Glutamatergic neuron (in vitro differentiated cells): ENCODE results near the gene EIF3A. TPM values are rescaled to one million over a fixed set of nuclear protein-coding genes. Genes with fewer than 3 reads are reported as not detected.
"Not testable (repeated sequence)": the region's sequence is repeated elsewhere in the genome, so short reads cannot be mapped to it uniquely, and the experiment has no call there.

Experiments
- DNase-seq: peaks from one replicate; pipeline ENCODE4 v3.0.0; 2022
- H3K27ac Mint-ChIP-seq: one replicate; pipeline ENCODE4 v1.8.0; 2020; ENCODE audit warnings: mild to moderate bottlenecking, mixed read lengths, inconsistent platforms; ENCODE audit not compliant: unreplicated experiment
- H3K27me3 Mint-ChIP-seq: one replicate; pipeline ENCODE4 v1.8.0; 2020; ENCODE audit warnings: mild to moderate bottlenecking, moderate library complexity, mixed read lengths, inconsistent platforms; ENCODE audit not compliant: unreplicated experiment
- H3K36me3 Mint-ChIP-seq: one replicate; pipeline ENCODE4 v1.8.0; 2020; ENCODE audit warnings: mild to moderate bottlenecking, mixed read lengths, inconsistent platforms; ENCODE audit not compliant: unreplicated experiment
- H3K4me1 Mint-ChIP-seq: one replicate; pipeline ENCODE4 v1.8.0; 2020; ENCODE audit warnings: mild to moderate bottlenecking, low read depth, mixed read lengths, inconsistent platforms; ENCODE audit not compliant: unreplicated experiment
- H3K4me3 Mint-ChIP-seq: one replicate; pipeline ENCODE4 v1.8.0; 2020; ENCODE audit warnings: mild to moderate bottlenecking, mixed read lengths, inconsistent platforms; ENCODE audit not compliant: unreplicated experiment
- H3K9me3 Mint-ChIP-seq: one replicate; pipeline ENCODE4 v1.8.0; 2020; ENCODE audit warnings: mild to moderate bottlenecking, moderate library complexity, mixed read lengths, inconsistent platforms; ENCODE audit not compliant: unreplicated experiment
- total RNA-seq: library from RNA; stranded (reverse); fragmentation: NEBNext Ultra II Directional; extraction: Animal tissue kit (Norgen Biotek cat#: 25700); gene quantifications from one replicate; pipeline ENCODE4 v1.2.1, GENCODE V29; 2021; ENCODE audit not compliant: unreplicated experiment
- TF ChIP-seq, protein P1 (sequence below): fragments of 200-600 bp; sonication (generic); IDR thresholded peaks from one replicate; pipeline ENCODE4 v1.5.0; 2021; ENCODE audit not compliant: partially characterized antibody, unreplicated experiment

EIF3A gene
- total RNA-seq, 1 donor from 2014 or later: 110 TPM

DNA sequence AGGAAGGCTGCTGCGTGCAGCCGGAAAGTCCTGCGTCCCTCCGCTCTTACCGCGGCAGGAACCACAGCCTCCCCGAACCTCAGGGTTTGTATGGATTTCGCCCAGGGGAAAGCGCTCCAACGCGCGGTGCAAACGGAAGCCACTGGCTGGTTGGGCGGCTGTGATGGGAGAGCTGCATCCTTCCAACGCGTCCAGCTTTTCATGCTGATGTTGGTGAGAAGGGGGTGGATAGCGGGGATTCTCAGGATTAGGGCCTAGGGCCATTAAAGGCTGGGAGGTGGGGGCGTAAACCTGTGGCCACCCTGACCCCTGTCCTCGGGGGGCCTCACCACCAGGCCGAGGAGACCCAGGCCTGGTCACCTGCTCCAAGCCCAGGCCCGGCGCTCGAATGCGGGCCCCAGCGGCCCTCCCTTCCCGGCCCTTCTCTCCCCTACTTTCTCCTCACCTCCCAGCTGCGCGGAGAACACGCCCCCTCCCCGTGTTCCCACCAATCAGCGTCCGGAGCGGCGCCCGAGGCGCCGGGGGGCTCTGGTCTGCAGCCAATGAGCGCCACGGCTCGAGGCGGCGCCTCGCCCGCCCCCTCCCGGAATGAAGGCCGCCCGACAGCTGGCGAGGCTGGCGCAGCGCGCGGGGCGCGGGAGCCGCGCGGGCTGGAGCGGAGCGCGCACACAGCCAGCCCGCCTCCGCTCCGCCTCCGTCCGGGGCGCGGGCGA, 51.6 kb downstream of the EIF3A start:
- peaks cover 7% of the 10 kb centered on the region for H3K27me3 Mint-ChIP-seq
- TF ChIP-seq, protein P1, sequence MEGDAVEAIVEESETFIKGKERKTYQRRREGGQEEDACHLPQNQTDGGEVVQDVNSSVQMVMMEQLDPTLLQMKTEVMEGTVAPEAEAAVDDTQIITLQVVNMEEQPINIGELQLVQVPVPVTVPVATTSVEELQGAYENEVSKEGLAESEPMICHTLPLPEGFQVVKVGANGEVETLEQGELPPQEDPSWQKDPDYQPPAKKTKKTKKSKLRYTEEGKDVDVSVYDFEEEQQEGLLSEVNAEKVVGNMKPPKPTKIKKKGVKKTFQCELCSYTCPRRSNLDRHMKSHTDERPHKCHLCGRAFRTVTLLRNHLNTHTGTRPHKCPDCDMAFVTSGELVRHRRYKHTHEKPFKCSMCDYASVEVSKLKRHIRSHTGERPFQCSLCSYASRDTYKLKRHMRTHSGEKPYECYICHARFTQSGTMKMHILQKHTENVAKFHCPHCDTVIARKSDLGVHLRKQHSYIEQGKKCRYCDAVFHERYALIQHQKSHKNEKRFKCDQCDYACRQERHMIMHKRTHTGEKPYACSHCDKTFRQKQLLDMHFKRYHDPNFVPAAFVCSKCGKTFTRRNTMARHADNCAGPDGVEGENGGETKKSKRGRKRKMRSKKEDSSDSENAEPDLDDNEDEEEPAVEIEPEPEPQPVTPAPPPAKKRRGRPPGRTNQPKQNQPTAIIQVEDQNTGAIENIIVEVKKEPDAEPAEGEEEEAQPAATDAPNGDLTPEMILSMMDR: no peak
- H3K36me3 Mint-ChIP-seq: no peaks in the 10 kb centered on the region
- peak overlapping the region; percentile 59 for H3K27ac Mint-ChIP-seq
- peaks cover 8% of the 10 kb centered on the region for H3K9me3 Mint-ChIP-seq
- DNase-seq: peak; percentile 95
- peak overlapping the region; percentile 79 for H3K4me3 Mint-ChIP-seq
- H3K4me1 Mint-ChIP-seq: peaks cover 16% of the 10 kb centered on the region

DNA sequence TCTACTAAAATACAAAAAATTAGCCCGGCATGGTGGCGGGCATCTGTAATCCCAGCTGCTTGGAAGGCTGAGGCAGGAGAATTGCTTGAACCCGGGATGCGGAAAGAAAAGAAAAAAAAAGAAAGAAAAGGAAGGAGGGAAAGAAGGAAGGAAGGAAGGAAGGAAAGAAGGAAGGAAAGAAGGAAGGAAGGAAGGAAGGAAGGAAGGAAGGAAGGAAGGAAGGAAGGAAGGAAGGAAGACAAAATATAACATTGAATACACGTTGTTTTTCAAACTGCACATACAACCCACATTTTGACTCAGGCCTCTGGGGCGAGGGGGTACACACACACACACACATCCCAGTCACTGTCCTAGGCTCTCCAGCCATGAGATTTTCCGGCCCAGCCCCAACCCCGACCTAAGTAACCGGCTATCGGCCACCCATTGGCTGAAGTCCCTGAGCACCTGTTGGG, 52.1 kb downstream of the EIF3A start:
- not testable (repeated sequence) for H3K36me3 Mint-ChIP-seq, H3K27ac Mint-ChIP-seq, H3K27me3 Mint-ChIP-seq, DNase-seq, H3K9me3 Mint-ChIP-seq
- H3K4me1 Mint-ChIP-seq: peaks cover 20% of the 10 kb centered on the region
- peak overlapping the region; percentile 79 for H3K4me3 Mint-ChIP-seq

DNA sequence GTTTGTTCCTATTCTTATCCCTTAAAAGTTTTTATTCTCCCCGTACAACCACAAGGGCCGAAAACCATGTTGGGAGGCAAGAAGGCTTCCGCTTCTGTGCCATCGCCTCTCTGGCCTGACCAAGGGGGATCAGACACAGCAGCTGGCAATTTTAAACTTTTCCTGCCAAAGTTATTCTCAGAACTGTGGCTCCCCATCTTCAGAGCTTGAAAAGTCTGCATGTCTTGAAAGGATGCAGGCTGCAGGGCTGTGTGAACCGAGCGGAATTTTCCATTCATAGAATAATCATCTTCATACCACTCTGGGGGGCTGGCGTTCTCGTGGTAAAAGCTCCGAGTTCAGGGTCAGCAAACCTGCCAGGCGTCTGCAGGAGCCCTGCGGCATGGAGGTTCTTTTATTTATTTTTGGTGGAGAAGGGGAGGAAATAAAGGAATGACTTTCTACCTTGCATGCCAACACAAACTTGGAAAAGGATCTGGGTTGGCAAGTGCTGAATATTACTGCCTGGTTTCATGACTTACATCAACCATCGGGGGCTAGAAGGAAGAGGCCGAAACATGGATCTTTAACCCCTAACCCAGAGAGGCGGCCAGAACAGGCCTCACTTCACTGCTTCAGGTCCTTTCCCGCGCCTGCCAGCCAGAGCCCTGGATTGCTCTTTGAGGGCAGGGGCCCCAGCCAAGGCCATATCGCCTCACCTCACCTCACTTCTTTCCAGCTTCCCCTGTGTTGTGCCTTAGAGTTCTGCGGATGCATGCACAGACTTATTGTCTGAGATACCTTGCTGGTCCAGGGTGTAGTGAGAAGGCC, 54.1 kb downstream of the EIF3A start:
- TF ChIP-seq, protein P1: no peak
- peaks cover 8% of the 10 kb centered on the region for H3K27me3 Mint-ChIP-seq
- H3K36me3 Mint-ChIP-seq: no peaks in the 10 kb centered on the region
- H3K27ac Mint-ChIP-seq: no peak overlapping the region
- no peak for DNase-seq
- no peak overlapping the region for H3K4me3 Mint-ChIP-seq
- H3K4me1 Mint-ChIP-seq: peaks cover 21% of the 10 kb centered on the region
- H3K9me3 Mint-ChIP-seq: peaks cover 10% of the 10 kb centered on the region

DNA sequence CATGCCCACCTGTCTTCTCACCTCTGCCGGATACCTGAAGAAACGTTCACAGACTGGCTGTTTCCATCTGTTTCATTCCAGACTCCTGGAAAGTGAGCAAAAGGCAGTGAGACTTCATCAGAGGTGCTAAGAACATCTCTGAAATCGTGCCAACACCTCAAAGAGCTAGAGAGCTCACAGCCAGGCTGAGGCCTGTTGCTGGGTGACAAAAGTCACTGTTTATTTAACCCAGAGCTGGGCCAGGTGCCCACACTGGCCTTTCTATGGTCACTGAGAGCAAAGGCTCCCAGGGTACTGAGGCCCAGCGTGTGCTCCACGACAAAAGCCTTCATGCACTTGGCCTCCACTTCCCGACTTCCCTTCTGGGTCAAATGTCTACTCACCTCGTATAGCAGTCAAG, 54.8 kb downstream of the EIF3A start:
- Mint-ChIP-seq H3K4me1 (peaks cover 20% of the 10 kb centered on the region), H3K27ac (no peak overlapping the region), H3K36me3 (no peaks in the 10 kb centered on the region), H3K27me3 (peaks cover 8% of the 10 kb centered on the region), H3K4me3 (no peak overlapping the region), H3K9me3 (peaks cover 9% of the 10 kb centered on the region)
- no peak for DNase-seq
- TF ChIP-seq, protein P1: no peak

DNA sequence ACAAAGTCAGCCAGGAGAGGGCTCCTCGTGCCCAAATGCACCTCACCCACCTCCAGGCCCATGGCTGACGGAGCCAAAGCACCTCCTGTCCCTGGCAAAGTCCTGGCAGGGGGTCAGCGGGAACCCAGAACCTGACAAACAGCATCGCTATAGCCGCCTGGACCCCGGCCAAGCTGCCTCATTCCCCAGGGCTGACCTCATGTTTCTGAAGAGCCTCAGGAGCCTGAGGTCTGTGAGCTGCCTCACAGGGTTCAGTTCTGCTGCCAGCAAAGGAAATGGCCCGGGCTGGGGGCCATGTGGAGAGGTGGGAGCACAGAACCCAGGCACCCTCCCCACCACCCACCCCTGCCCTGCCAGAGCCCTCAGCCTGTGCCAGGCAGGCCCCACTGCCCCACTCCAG, 55.3 kb downstream of the EIF3A start:
- Mint-ChIP-seq H3K36me3 (no peaks in the 10 kb centered on the region), H3K9me3 (peaks cover 7% of the 10 kb centered on the region), H3K27ac (no peak overlapping the region), H3K4me1 (peaks cover 24% of the 10 kb centered on the region), H3K4me3 (no peak overlapping the region), H3K27me3 (peaks cover 6% of the 10 kb centered on the region)
- no peak for DNase-seq
- TF ChIP-seq, protein P1: no peak
